Left colon (tissue), 2 donors: Measurements from ENCODE around the gene PHRF1. TPM values are rescaled to one million over a fixed set of nuclear protein-coding genes. Genes with fewer than 3 reads are reported as not detected.
"Not testable (repeated sequence)": the region's sequence is repeated elsewhere in the genome, so short reads cannot be mapped to it uniquely, and the experiment has no call there.

Experiments
- ATAC-seq: fragments of 200-7000 bp; cut with Tn5 transposase; one replicate; pipeline ENCODE4 v1.9.1; 2020; ENCODE audit warnings: mild to moderate bottlenecking, moderate library complexity
- DNase-seq, 2 donors: peaks; one replicate each; pipeline ENCODE4 v3.0.0-alpha.2; 2020
- intact Hi-C, 2 donors: fragments of 100-400 bp; cut with DNase I in 1 of 2; cut with micrococcal nuclease in 1 of 2; formaldehyde crosslinking; loops; one replicate each; pipeline versions ENCODE4 v1.11.2 to v1.14.0; 2022; cut with DNase I, micrococcal nuclease
- total RNA-seq, 2 donors: library from RNA; stranded (reverse); fragmentation: NEBNext Ultra II Directional; extraction: Animal tissue kit (Norgen Biotek cat#: 25700); gene quantifications; one replicate each; pipeline ENCODE4 v1.2.1, GENCODE V29; 2021
- donor health status: DM: no; HTN: no; CAD: no.
- donor health status: DM: yes; HTN: yes; CAD: no.

Gene PHRF1
- total RNA-seq, 2 donors from 2014 or later, result 31.0 to 33.0 TPM

- DNase-seq (no peak), ATAC-seq (no peak)
- intact Hi-C loops, result no loop called here
Measured at GRCh38 chr11:637333-637592, 61.0 kb downstream of the PHRF1 start.

GRCh38 chr11:637593-638521 lies 61.6 kb downstream of the PHRF1 start:
- no peak for ATAC-seq
- no peak for DNase-seq
- intact Hi-C loops, result no loop called here

DNA sequence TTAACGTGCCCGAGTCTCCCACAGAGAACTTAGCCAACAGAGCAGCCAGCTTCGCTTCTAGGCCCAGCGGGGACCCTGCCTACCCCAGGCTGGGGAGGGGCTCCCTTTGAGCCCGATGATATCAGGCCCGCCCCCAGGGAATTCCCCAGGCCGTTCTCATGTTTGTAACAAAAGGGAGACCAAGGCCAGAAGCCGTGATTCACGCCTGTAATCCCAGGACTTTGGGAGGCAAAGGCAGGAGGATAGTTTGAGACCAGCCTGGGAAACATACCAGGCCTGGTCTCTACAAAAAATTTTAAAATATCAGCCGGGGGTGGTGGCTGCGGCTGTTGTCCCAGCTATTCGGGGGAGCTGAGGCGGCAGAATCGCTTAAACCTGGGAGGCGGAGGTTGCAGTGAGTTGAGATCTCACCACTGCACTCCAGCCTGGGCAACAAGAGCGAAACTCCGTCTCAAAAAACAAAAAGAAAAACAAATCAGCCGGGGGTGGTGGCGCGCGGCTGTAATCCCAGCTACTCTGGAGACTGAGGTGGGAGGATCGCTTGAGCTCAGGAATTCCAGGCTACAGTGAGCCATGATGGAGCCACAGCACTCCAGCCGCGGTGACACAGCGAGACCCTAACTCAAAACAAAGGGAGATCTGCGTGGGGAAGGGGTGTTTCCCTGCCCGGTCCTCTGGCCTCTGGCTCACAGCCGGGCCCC lies 62.5 kb downstream of the PHRF1 start:
- ATAC-seq (no peak), DNase-seq (no peak)
- intact Hi-C loops, result no loop called here

- intact Hi-C loops, result no loop called here
- DNase-seq (no peak), ATAC-seq (no peak)
Measured at GRCh38 chr11:639332-639955, 63.2 kb downstream of the PHRF1 start.

GRCh38 chr11:640021-640706 lies 63.9 kb downstream of the PHRF1 start:
- intact Hi-C loops, result no loop called here
- DNase-seq (no peak), ATAC-seq (no peak)

GRCh38 chr11:641806-642370 lies 65.6 kb downstream of the PHRF1 start:
- intact Hi-C loops, result no loop called here
- ATAC-seq (no peak), DNase-seq (no peak)

- no peak for ATAC-seq
- no peak for DNase-seq
- intact Hi-C loops, result no loop called here
Measured at GRCh38 chr11:643366-643765, 67.1 kb downstream of the PHRF1 start.

GRCh38 chr11:643849-644738 lies 67.8 kb downstream of the PHRF1 start:
- DNase-seq (no peak), ATAC-seq (no peak)
- intact Hi-C loops, result no loop called here

- DNase-seq (no peak), ATAC-seq (no peak)
- intact Hi-C loops, result no loop called here
Measured at GRCh38 chr11:645536-645935, 69.3 kb downstream of the PHRF1 start.

DNA sequence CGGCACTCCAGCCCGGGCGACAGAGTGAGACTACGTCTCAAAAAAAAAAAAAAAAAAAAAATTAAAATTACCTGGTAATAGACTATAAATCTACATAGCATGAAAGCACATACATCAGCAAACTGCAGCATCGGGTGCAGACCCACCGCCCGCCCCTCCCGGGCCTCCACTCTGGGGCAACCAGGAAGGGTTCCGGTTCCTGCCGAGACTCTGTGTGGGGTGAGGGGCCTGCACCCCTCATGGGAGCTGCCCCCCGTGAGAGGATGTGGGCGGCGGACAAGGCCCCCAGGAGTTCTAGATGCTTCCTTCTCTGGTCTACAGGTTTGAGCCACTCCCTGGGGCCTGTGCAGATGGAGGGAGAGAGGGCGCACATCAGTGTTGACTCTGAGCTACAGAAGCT lies 69.9 kb downstream of the PHRF1 start:
- DNase-seq (no peak), ATAC-seq (no peak)
- intact Hi-C loops, result no loop called here

GRCh38 chr11:647672-648158 lies 71.4 kb downstream of the PHRF1 start:
- intact Hi-C loops, ATAC-seq, DNase-seq: not testable (repeated sequence)

- ATAC-seq (no peak), DNase-seq (no peak)
- intact Hi-C loops, result no loop called here
Measured at GRCh38 chr11:650482-650881, 74.2 kb downstream of the PHRF1 start.

GRCh38 chr11:653136-653535 lies 76.9 kb downstream of the PHRF1 start:
- intact Hi-C loops, ATAC-seq, DNase-seq: not testable (repeated sequence)

GRCh38 chr11:653837-654236 lies 77.6 kb downstream of the PHRF1 start:
- DNase-seq (no peak), ATAC-seq (no peak)
- intact Hi-C loops, result no loop called here

DNA sequence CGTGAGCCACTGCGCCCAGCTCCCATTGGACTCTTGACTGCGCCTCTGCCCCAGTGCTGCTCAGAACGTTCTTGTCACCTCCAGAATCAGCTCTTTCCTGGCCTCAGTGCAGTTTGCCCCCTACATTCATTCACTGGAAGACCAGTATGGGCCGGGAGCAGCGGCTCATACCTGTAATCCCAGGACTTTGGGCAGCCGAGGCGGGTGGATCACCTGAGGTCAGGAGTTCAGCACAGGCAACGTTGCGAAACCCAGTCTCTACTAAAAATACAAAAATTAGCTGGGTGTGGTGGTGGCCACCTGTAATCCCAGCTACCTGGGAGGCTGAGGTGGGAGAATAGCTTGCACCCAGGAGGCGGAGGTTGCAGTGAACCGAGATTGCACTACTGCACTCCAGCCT lies 78.2 kb downstream of the PHRF1 start:
- peak; percentile 34 for ATAC-seq
- intact Hi-C loops, DNase-seq: not testable (repeated sequence)

GRCh38 chr11:655036-655726 lies 78.9 kb downstream of the PHRF1 start:
- peak; percentile 77 for ATAC-seq
- intact Hi-C loops, result no loop called here
- DNase-seq, result no peak

- no peak for ATAC-seq
- intact Hi-C loops, result no loop called here
- DNase-seq, result no peak
Measured at GRCh38 chr11:656426-656825, 80.2 kb downstream of the PHRF1 start.
